Tibial artery (tissue), 4 donors: ENCODE results near the gene RTL3.
"Not testable (repeated sequence)": the region's sequence is repeated elsewhere in the genome, so short reads cannot be mapped to it uniquely, and the experiment has no call there.

Source experiments
- DNase-seq, 2 donors: peaks; one replicate each; pipeline ENCODE4 v3.0.0-alpha.2; 2019
- H3K27ac ChIP-seq, 2 donors: fragments of 200-600 bp; sonication (generic) in 1 of 2; 1 replicate in 1 of 2; 2 replicates in 1 of 2; pipeline ENCODE4 v1.5.1; 2018 to 2019; ENCODE audit warnings: mild to moderate bottlenecking in 1 of 2
- H3K27me3 ChIP-seq, 2 donors: fragments of 200-600 bp; sonication (generic) in 1 of 2; one replicate each; pipeline versions ENCODE4 v1.5.1 to v1.6.0; 2016 to 2019
- H3K36me3 ChIP-seq, 3 donors: fragments of 200-600 bp; sonication (generic) in 2 of 3; one replicate each; pipeline ENCODE4 v1.5.1; 2016 to 2019; ENCODE audit warnings: mild to moderate bottlenecking in 2 of 3
- H3K4me1 ChIP-seq, 4 donors: fragments of 200-600 bp; sonication (generic) in 2 of 4; 1 replicate in 3 of 4; 2 replicates in 1 of 4; pipeline ENCODE4 v1.5.1; 2016 to 2019
- H3K4me3 ChIP-seq, 2 donors: fragments of 200-600 bp; sonication (generic) in 1 of 2; 1 replicate in 1 of 2; 2 replicates in 1 of 2; pipeline ENCODE4 v1.5.1; 2018 to 2019; ENCODE audit warnings: mild to moderate bottlenecking in 2 of 2
- H3K9me3 ChIP-seq, 3 donors: fragments of 200-600 bp; sonication (generic) in 1 of 3; one replicate each; pipeline ENCODE4 v1.5.1; 2016 to 2019
- CTCF ChIP-seq, 2 experiments: fragments of 200-600 bp in 1 of 2; fragments of 450-650 bp in 1 of 2; IDR thresholded peaks; one replicate each; pipeline ENCODE4 v1.5.1; 2017 to 2019; ENCODE audit warnings: antibody characterized with exemption in 2 of 2, mild to moderate bottlenecking in 1 of 2, moderate library complexity in 1 of 2
- intact Hi-C: fragments of 100-400 bp; cut with DNase I; formaldehyde crosslinking; loops from one replicate; pipeline ENCODE4 v1.15.0; 2023; ENCODE audit warnings: low total_unique reads

Gene RTL3

DNA sequence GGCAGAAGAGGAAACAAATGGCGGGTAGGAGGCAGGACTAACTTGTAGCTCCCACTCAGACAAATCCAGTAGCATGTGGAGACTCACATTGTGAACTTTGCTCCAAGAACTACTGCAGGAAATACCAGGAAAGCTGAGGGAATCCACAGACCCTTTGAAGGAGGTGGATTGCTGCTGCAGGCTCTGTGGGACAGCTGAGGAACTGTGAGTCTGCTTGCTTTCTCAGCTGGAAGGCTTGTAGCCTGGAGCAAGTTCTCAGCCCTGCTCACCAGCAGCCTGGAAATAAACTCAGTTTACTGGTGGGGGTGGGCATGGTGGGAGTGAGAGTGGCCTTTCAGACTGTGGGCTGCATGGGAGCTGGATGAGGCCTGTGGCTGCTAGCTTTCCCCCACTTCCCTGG lies 16.0 kb downstream of the RTL3 start:
- Histone ChIP-seq H3K36me3 (no peaks in the 10 kb centered on the region), H3K9me3 (peaks cover 0 to 3% (median 0%) of the 10 kb centered on the region in 3 donors), H3K27ac (no peak overlapping the region), H3K4me3 (no peak overlapping the region), H3K4me1 (no peaks in the 10 kb centered on the region), H3K27me3 (no peaks in the 10 kb centered on the region)
- DNase-seq: no peak
- no peak for TF ChIP-seq CTCF (IDR thresholded peaks at IDR 0.05)
- intact Hi-C loops: no loop called here

DNA sequence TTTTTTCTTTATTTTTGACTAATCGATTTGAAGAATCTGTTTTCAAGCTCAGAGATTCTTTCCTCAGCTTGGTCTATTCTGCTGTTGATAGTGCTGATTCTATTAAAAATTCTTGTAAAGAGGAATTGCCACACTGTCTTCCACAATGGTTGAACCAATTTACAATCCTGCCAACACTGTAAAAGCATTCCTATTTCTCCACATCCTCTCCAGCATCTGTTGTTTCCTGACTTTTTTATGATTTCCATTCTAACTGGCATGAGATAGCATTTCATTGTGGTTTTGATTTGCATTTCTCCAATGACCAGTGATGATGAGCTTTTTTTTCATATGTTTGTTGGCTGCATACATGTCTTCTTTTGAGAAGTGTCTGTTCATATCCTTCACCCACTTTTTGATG lies 23.0 kb downstream of the RTL3 start:
- H3K27ac ChIP-seq, DNase-seq, H3K27me3 ChIP-seq, H3K4me1 ChIP-seq, H3K4me3 ChIP-seq, H3K36me3 ChIP-seq, intact Hi-C loops: not testable (repeated sequence)
- peaks cover 0 to 12% (median 8%) of the 10 kb centered on the region in 3 donors for H3K9me3 ChIP-seq

DNA sequence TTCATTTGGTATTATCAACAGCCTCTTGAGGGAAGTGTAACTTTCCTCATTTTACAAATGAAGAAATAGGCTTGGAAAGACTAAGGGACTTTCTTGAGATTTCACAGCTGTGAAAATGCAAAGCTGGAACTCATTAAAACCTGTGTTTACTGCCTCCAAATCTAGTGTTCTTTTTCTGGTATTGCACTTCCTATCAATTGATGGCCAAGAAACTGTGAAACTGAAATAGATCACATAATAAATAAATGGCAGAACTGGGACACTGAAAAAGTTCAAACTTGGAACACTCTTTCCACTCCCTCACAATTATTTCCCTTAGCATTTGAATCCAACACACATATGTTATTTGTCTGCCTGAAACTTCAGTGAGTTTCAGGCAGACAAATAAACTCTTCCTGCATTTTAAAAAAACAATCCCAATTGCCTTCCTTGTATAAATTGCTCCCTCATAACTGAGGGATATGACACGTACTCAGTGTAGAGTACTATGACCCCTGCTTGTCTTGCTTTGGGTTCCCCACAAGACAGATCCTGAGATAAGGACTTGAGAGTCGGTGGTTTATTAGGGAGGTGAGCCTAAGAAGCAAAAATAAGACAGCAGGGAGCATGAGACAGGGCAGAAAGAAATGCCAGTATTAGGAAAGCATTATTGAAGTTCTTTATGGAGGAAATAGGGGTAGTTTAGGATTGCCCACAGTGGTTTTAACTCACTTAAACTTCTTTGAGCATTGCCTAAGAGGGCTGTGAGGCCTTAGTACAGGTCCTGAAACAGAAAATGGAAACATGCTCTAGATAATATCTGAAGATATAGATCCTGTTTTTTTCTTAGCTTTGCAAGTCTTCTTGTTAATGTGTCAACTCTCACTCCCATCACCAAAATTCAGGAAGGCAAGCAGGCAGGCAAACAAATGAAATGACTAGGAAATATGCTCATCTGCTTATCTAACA lies 33.9 kb downstream of the RTL3 start:
- intact Hi-C loops: no loop called here
- Histone ChIP-seq H3K27ac (no peak overlapping the region), H3K27me3 (no peaks in the 10 kb centered on the region), H3K4me1 (no peaks in the 10 kb centered on the region), H3K36me3 (no peaks in the 10 kb centered on the region), H3K4me3 (no peak overlapping the region), H3K9me3 (peaks cover 0 to 5% (median 0%) of the 10 kb centered on the region in 3 donors)
- no peak for TF ChIP-seq CTCF (IDR thresholded peaks at IDR 0.05)
- DNase-seq: no peak

GRCh38 chrX:78624426-78624825 lies 34.7 kb downstream of the RTL3 start:
- no peak for DNase-seq
- intact Hi-C loops: no loop called here
- Histone ChIP-seq H3K27me3 (no peaks in the 10 kb centered on the region), H3K4me3 (no peak overlapping the region), H3K27ac (no peak overlapping the region), H3K9me3 (peaks cover 0 to 5% (median 0%) of the 10 kb centered on the region in 3 donors), H3K4me1 (no peaks in the 10 kb centered on the region), H3K36me3 (no peaks in the 10 kb centered on the region)
- TF ChIP-seq CTCF (IDR thresholded peaks at IDR 0.05): no peak

- Histone ChIP-seq H3K4me1 (no peaks in the 10 kb centered on the region), H3K4me3 (no peak overlapping the region), H3K27me3 (no peaks in the 10 kb centered on the region), H3K9me3 (peaks cover 0 to 5% (median 4%) of the 10 kb centered on the region in 3 donors), H3K36me3 (no peaks in the 10 kb centered on the region), H3K27ac (no peak overlapping the region)
- no peak for DNase-seq
- no peak for TF ChIP-seq CTCF (IDR thresholded peaks at IDR 0.05)
- intact Hi-C loops: loop anchor here (2.0 kb wide), 1 partner anchor 36 kb away; the partner anchor contains the start of gene RTL3
Observed at GRCh38 chrX:78622831-78623230, 36.3 kb downstream of the RTL3 start.

GRCh38 chrX:78619834-78620233 lies 39.3 kb downstream of the RTL3 start:
- no peak overlapping the region for H3K4me3 ChIP-seq
- no peak for TF ChIP-seq CTCF (IDR thresholded peaks at IDR 0.05)
- no peak for DNase-seq
- H3K4me1 ChIP-seq: no peaks in the 10 kb centered on the region
- intact Hi-C loops: no loop called here
- H3K27me3 ChIP-seq: no peaks in the 10 kb centered on the region
- H3K36me3 ChIP-seq: no peaks in the 10 kb centered on the region
- H3K27ac ChIP-seq: no peak overlapping the region
- peaks cover 0 to 4% (median 0%) of the 10 kb centered on the region in 3 donors for H3K9me3 ChIP-seq
